ENCODE measurements around the gene PACRG. TPM values are rescaled to one million over a fixed set of nuclear protein-coding genes. Genes with fewer than 3 reads are reported as not detected.

The PACRG gene
- total and polyA plus RNA-seq, 10 of the 15 experiments (the other 5 are each of a cell fraction or from before 2014, with no cell fraction given): not detected

GRCh38 chr6:162728706-162729105, 932 bp downstream of the PACRG start:
- Histone ChIP-seq H3K4me3 (no peak overlapping the region), H3K36me3 (ENCODE audit: control insufficient read depth in 2 of 2, insufficient read depth in 2 of 2, low read length in 1 of 2) (no peaks in the 10 kb centered on the region), H4K20me1 (ENCODE audit: control insufficient read depth, insufficient read depth) (no peaks in the 10 kb centered on the region), H3K9ac (ENCODE audit: control insufficient read depth, insufficient read depth, low read length) (no peak overlapping the region), H2AFZ (ENCODE audit: control insufficient read depth, low read depth, low read length) (no peak overlapping the region), H3K9me3 (replicated peaks; ENCODE audit: control insufficient read depth, insufficient read depth, low read length) (no peaks in the 10 kb centered on the region), H3K4me1 (ENCODE audit: control insufficient read depth, insufficient read depth, low read length) (no peaks in the 10 kb centered on the region), H3K27me3 (replicated peaks in 1 of 2; ENCODE audit: control insufficient read depth in 2 of 2, insufficient read depth in 2 of 2, low read length in 1 of 2) (no peaks in the 10 kb centered on the region), H3K4me2 (ENCODE audit: control insufficient read depth, insufficient read depth) (no peak overlapping the region), H3K27ac (ENCODE audit: control insufficient read depth, insufficient read depth) (no peak overlapping the region), H3K79me2 (ENCODE audit: control insufficient read depth, insufficient read depth, low read length) (no peaks in the 10 kb centered on the region)
- RAD21 ChIA-PET (ENCODE audit: unreplicated experiment): no interaction called here
- CTCF ChIA-PET: no interaction called here
- TF ChIP-seq BCLAF1 (IDR thresholded peaks at IDR 0.05) (no peak), IRF4 (IDR thresholded peaks at IDR 0.05; ENCODE audit: low read depth, low read length) (no peak), BACH1 (IDR thresholded peaks at IDR 0.05; ENCODE audit: borderline replicate concordance) (no peak), ZNF217 (IDR thresholded peaks at IDR 0.05) (no peak), TCF3 (IDR thresholded peaks at IDR 0.05; ENCODE audit: borderline replicate concordance, insufficient read depth, low read depth, low read length) (no peak), PML (IDR thresholded peaks at IDR 0.05; ENCODE audit: low read length) (no peak), ZBTB40 (IDR thresholded peaks at IDR 0.05; ENCODE audit: borderline replicate concordance) (no peak), NR2C2 (IDR thresholded peaks at IDR 0.05; ENCODE audit: borderline replicate concordance, control insufficient read depth, insufficient read length, low read depth) (no peak), HDAC6 (IDR thresholded peaks at IDR 0.05; ENCODE audit: unreplicated experiment) (no peak), MTA3 (IDR thresholded peaks at IDR 0.05; ENCODE audit: borderline replicate concordance, low read length) (no peak), TAF1 (IDR thresholded peaks at IDR 0.05; ENCODE audit: borderline replicate concordance, low read depth, low read length) (no peak)
- FAIRE-seq (no peak), ATAC-seq (no peak), DNase-seq (ENCODE audit: low read depth, low spot score) (no peak)
- in situ Hi-C loops (cut with MboI): no loop called here
- intact Hi-C loops (cut with micrococcal nuclease; ENCODE audit: unreplicated experiment): no loop called here
- SMC1A ChIA-PET (ENCODE audit: uncharacterized antibody, unreplicated experiment): no interaction called here
- BruUV-seq (replicated peaks): no TSS peak
- POLR2A ChIA-PET: no interaction called here
- 71% methylated on average over 1 of the region's 1 CpG for WGBS (ENCODE audit: insufficient coverage, insufficient replicate concordance, low lambda C conversion rate, missing lambda C conversion rate)
